Sigmoid colon (tissue), 4 donors: Measurements from ENCODE around the gene ASTN1.

Source experiments
- EP300 ChIP-seq, 4 donors: sonication (generic); formaldehyde crosslinking; IDR thresholded peaks; one replicate each; pipeline ENCODE4 v1.6.1; 2017; ENCODE audit warnings: antibody characterized with exemption in 4 of 4
- POLR2A ChIP-seq, 2 donors: fragments of 450-650 bp; IDR thresholded peaks; one replicate each; pipeline ENCODE4 v1.6.1; 2016; ENCODE audit warnings: antibody characterized with exemption in 2 of 2, mild to moderate bottlenecking in 2 of 2, moderate library complexity in 2 of 2
- POLR2AphosphoS5 ChIP-seq, 4 donors: sonication (generic); formaldehyde crosslinking; IDR thresholded peaks; one replicate each; pipeline ENCODE4 v1.6.1; 2017; ENCODE audit warnings: antibody characterized with exemption in 4 of 4
- TF ChIP-seq, protein P1 (sequence below), 4 experiments: fragments of 450-650 bp in 3 of 4; fragments of 200-600 bp in 1 of 4; IDR thresholded peaks; one replicate each; pipeline ENCODE4 v1.5.1; 2016 to 2019; ENCODE audit warnings: antibody characterized with exemption in 4 of 4, mild to moderate bottlenecking in 3 of 4, moderate library complexity in 2 of 4

DNA sequence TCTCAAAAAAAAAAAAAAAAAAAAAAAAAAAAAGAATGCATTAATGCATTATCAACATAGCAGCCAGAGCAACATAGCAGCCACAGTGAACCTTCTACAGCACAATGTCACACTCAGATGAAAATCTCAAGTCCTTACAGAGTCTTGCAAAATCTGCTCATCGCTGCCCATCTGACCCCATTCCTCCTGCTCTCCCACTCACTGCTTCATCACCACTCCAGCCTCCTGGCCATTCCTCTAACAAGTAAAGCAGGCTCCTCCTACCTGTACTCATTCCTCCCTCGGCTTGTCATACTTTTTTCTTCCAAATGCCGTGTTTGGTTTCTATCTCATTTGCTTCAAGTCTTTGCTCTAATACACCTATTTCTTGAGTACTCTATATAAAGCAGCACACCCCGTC is 35.8 kb upstream of the ASTN1 start:
- TF ChIP-seq POLR2AphosphoS5 (IDR thresholded peaks at IDR 0.05), result no peak
- TF ChIP-seq, protein P1, sequence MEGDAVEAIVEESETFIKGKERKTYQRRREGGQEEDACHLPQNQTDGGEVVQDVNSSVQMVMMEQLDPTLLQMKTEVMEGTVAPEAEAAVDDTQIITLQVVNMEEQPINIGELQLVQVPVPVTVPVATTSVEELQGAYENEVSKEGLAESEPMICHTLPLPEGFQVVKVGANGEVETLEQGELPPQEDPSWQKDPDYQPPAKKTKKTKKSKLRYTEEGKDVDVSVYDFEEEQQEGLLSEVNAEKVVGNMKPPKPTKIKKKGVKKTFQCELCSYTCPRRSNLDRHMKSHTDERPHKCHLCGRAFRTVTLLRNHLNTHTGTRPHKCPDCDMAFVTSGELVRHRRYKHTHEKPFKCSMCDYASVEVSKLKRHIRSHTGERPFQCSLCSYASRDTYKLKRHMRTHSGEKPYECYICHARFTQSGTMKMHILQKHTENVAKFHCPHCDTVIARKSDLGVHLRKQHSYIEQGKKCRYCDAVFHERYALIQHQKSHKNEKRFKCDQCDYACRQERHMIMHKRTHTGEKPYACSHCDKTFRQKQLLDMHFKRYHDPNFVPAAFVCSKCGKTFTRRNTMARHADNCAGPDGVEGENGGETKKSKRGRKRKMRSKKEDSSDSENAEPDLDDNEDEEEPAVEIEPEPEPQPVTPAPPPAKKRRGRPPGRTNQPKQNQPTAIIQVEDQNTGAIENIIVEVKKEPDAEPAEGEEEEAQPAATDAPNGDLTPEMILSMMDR (IDR thresholded peaks at IDR 0.05), result no peak
- no peak for TF ChIP-seq POLR2A (IDR thresholded peaks at IDR 0.05)
- no peak for TF ChIP-seq EP300 (IDR thresholded peaks at IDR 0.05)
